Activated naive CD8-positive, alpha-beta T cell treated with anti-CD3 and anti-CD28 coated beads for 36 hours (primary cell): ENCODE measurements around the gene FASN. TPM values are rescaled to one million over a fixed set of nuclear protein-coding genes. Genes with fewer than 3 reads are reported as not detected.

Source experiments
- DNase-seq: peaks from one replicate; pipeline ENCODE4 v3.0.0; 2021
- H3K27ac Mint-ChIP-seq: one replicate; pipeline ENCODE4 v1.8.0; 2022; ENCODE audit warnings: mild to moderate bottlenecking, moderate library complexity, mixed read lengths
- H3K27me3 Mint-ChIP-seq: one replicate; pipeline ENCODE4 v1.8.0; 2022; ENCODE audit warnings: mild to moderate bottlenecking, mixed read lengths
- H3K36me3 Mint-ChIP-seq: one replicate; pipeline ENCODE4 v1.8.0; 2021; ENCODE audit warnings: mild to moderate bottlenecking, mixed read lengths
- H3K4me1 Mint-ChIP-seq: one replicate; pipeline ENCODE4 v1.8.0; 2021; ENCODE audit warnings: mixed read lengths
- H3K4me3 Mint-ChIP-seq: one replicate; pipeline ENCODE4 v1.8.0; 2022; ENCODE audit warnings: mild to moderate bottlenecking, moderate library complexity, mixed read lengths
- H3K9me3 Mint-ChIP-seq: one replicate; pipeline ENCODE4 v1.8.0; 2022; ENCODE audit warnings: mixed read lengths
- total RNA-seq, 2 experiments: library from RNA; stranded (reverse); gene quantifications; one replicate each; pipeline ENCODE4 v1.2.3, GENCODE V29; 2021

FASN gene
- total RNA-seq, 2 experiments from 2014 or later, result 282 to 287 TPM

DNA sequence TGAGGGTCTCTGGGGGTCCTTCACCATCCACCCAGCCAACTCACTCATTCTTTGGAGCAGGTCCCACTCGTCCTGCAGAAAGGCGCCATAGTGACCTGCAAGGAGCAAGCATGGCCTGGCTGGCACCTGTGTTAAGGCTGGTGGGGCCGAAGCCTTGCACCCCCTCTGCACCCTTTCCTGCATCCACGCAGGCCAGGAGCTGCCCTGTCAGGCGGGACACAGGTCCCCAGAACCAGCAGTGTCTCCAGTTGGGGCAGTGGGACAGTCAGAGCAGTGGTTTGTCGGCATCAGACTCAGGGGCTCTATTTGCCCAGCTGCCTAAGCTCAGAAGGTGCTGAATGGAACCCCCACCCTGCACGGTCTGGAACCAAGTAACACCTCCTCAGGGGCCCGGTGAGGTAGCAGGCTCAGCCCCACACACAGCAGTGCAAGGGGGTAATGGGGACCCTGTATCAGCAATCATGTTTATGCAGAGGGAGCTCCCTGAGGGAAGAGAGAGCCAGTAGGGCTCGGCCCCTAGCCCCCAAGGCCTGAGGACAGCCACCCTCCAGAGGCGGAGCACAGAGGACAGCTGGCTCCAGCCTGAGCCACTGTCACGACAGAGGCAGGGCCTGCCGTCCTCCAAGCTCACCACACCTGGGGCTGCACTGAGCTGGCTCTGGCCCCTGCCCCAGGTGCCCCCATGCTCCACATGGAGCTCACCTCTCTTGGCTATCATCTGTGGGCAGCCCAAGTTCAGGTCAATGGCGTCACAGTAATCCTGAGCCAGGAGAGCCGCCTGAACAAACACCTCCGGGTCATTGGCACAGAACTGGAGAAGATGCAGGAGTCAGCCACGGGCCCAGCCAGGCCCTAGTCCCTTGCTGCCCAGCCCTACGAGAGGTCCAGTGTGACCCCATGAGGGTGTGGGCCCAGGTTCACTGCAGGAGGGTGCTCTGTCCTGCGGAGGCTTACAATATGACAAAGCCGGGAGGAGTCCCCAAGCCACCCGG lies 34.3 kb downstream of the FASN start:
- Mint-ChIP-seq H3K27me3 (no peaks in the 10 kb centered on the region), H3K4me1 (peaks cover 8% of the 10 kb centered on the region), H3K27ac (peak overlapping the region; percentile 25), H3K4me3 (peak overlapping the region; percentile 76), H3K36me3 (peaks cover 4% of the 10 kb centered on the region), H3K9me3 (no peaks in the 10 kb centered on the region)
- no peak for DNase-seq

DNA sequence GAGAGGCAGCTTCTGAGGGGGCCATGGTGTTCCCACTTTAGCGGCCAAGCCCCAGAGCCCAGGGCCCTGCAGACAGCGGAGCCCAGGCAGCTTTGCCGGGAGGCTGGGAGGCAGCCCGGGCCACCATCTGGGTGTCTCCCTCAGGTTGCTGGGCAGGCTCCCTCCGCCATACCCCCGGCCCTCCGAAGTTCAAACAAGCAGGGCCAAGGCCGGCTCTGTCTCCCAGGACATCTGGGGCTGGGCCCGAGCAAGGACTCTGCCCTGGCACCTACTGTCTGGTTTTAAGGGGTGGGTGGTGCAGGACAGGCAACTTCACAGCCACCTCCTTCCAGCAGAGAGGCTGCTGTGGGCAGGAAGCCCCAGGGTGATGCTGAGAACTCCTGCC lies 35.1 kb downstream of the FASN start:
- peaks cover 4% of the 10 kb centered on the region for H3K36me3 Mint-ChIP-seq
- no peak overlapping the region for H3K27ac Mint-ChIP-seq
- no peak for DNase-seq
- no peaks in the 10 kb centered on the region for H3K9me3 Mint-ChIP-seq
- peaks cover 8% of the 10 kb centered on the region for H3K4me1 Mint-ChIP-seq
- no peak overlapping the region for H3K4me3 Mint-ChIP-seq
- no peaks in the 10 kb centered on the region for H3K27me3 Mint-ChIP-seq

DNA sequence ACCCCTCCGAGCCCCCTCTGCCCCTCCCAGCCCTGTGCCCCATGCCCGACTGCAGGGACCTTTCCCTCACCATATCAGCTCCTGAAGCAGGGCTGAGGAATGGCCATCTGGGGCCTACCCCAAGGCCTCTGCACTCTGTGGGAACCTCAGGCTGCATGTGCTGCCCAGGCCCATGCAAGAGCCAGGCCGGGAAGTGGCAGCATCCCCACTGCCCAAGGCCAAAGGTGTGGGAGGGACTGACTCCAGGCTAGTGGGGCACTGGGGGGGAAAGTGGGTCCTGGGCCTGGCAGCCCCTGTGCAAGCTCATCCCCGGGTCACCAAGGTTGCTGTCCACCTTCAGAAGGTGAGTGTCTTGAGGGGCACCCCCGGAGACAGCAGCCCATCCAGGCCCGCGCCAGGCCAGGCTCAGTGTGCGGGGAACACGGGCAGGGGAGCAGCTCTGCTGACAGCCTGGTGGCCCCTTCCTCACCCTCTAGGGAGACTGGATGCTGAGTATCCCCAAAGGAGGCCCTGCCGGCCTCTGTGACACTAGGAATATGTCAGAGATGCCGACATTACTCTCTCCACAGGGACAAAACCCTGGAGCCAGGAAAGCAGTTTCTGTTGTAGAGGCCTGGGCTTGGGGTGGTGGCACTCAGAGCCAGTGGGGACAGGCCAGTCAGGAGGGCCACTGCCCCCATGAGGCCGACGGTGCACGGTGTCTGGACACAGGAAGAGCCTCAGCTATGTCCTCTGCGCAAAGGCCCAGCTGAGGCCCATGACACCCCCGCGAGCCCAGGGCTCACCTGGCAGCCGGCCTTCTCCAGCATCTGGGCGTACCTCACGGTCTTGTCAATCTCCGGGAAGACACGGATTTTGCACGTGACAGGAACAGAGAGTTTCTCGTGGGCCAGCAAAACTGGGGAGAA lies 35.7 kb downstream of the FASN start:
- no peak overlapping the region for H3K27ac Mint-ChIP-seq
- DNase-seq, result no peak
- no peaks in the 10 kb centered on the region for H3K9me3 Mint-ChIP-seq
- H3K4me3 Mint-ChIP-seq, result no peak overlapping the region
- no peaks in the 10 kb centered on the region for H3K27me3 Mint-ChIP-seq
- peaks cover 8% of the 10 kb centered on the region for H3K4me1 Mint-ChIP-seq
- peaks cover 4% of the 10 kb centered on the region for H3K36me3 Mint-ChIP-seq

DNA sequence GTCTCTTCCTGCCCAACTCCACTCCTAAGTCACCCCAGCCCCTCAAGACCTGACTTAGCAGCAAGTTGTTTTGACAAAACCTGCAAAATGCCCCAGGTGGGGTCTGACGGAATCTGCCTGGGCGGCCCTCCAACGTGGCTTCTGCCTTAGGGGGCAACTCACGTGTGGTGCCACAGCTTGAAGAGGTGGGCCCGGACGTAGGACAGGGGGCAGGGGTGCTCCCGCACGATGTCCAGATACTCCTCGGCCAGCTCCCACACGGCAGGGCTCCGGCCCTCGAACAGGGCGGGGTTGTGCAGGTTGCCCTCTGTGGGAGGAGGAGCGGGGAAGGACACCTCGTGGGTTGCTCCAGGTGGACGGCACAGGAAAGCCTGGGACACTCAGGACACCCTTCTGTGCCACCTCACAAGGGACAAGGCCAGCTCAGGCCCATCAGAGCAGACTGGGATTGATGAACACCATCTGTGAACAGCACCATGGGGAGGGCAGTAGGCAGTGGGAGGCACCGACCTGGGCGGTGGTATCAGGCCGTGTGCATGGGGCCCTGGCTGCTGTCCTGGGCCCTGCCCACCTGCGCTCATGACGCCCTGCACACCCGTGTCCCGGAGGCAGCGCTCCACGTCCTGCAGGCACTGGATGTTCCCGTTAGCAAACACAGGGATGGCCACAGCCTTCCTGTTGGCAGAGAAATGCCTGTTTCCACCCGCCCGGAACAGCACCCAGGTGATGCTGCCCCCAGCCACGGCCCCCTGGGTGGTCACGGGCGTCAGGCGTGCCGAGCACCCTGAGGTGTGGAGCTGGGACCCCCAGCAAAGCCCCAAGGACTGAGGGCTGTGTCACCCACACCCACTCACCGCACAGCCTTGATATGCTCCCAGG lies 36.8 kb downstream of the FASN start:
- no peaks in the 10 kb centered on the region for H3K9me3 Mint-ChIP-seq
- peaks cover 4% of the 10 kb centered on the region for H3K36me3 Mint-ChIP-seq
- H3K27me3 Mint-ChIP-seq, result no peaks in the 10 kb centered on the region
- no peak overlapping the region for H3K27ac Mint-ChIP-seq
- H3K4me1 Mint-ChIP-seq, result peaks cover 5% of the 10 kb centered on the region
- DNase-seq, result no peak
- no peak overlapping the region for H3K4me3 Mint-ChIP-seq

DNA sequence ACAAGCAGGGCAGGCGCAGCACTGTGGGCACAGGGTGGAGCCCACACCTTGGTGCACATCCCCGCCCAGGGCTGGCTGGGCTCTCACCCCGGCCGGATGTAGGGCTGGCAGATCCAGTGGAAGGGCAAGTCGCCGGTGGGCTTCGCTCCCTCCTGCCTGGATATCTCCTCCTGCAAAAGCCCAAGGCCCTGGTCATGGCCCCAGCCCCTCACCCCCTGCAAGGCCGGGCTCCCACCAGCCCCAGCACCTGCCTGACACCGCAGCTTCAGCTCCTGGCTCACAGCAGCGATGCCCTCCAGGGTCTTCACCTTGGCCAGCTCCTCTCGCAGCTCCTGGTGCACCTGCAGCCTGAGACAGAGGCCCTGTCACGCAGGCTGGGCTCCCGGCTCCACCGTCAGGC lies 37.4 kb downstream of the FASN start:
- no peak overlapping the region for H3K27ac Mint-ChIP-seq
- H3K4me1 Mint-ChIP-seq, result peaks cover 5% of the 10 kb centered on the region
- no peaks in the 10 kb centered on the region for H3K9me3 Mint-ChIP-seq
- no peak overlapping the region for H3K4me3 Mint-ChIP-seq
- no peaks in the 10 kb centered on the region for H3K27me3 Mint-ChIP-seq
- no peak for DNase-seq
- peaks cover 3% of the 10 kb centered on the region for H3K36me3 Mint-ChIP-seq

GRCh38 chr17:82060001-82060380 lies 38.0 kb downstream of the FASN start:
- no peaks in the 10 kb centered on the region for H3K9me3 Mint-ChIP-seq

GRCh38 chr17:82059272-82060000 lies 38.6 kb downstream of the FASN start:
- DNase-seq, result no peak
- peaks cover 3% of the 10 kb centered on the region for H3K36me3 Mint-ChIP-seq
- H3K4me3 Mint-ChIP-seq, result no peak overlapping the region
- H3K9me3 Mint-ChIP-seq, result no peaks in the 10 kb centered on the region
- no peak overlapping the region for H3K27ac Mint-ChIP-seq
- no peaks in the 10 kb centered on the region for H3K27me3 Mint-ChIP-seq
- peaks cover 7% of the 10 kb centered on the region for H3K4me1 Mint-ChIP-seq

More at GRCh38 chr17:82060001-82060380, 38.0 kb downstream of the FASN start:
- Mint-ChIP-seq H3K4me1 (peaks cover 6% of the 10 kb centered on the region), H3K27me3 (no peaks in the 10 kb centered on the region), H3K27ac (no peak overlapping the region), H3K36me3 (peaks cover 3% of the 10 kb centered on the region), H3K4me3 (no peak overlapping the region)
- DNase-seq, result no peak

DNA sequence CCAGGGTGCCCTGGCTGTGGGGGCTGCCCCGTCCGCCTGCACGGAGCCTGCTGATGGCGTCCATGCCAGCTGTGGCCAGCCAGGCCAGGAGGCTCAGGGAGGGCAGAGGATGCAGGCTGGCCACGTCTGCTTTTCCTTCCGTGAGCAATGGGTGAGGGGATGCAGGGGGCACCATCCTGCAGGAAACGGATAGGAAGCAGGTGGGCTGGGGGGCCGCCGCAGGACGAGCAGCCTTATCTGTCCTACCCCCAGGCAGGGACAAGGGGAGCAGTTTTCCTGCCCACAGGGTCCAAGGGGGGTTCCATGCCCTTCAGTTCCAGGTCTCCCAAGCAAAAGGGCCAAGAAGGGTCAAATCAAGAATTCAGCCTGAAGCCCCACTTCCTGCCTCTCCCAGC lies 39.2 kb downstream of the FASN start:
- Mint-ChIP-seq H3K27ac (no peak overlapping the region), H3K4me3 (no peak overlapping the region), H3K36me3 (peaks cover 3% of the 10 kb centered on the region), H3K9me3 (no peaks in the 10 kb centered on the region), H3K27me3 (no peaks in the 10 kb centered on the region), H3K4me1 (peaks cover 3% of the 10 kb centered on the region)
- no peak for DNase-seq

- H3K4me3 Mint-ChIP-seq, result no peak overlapping the region
- DNase-seq, result no peak
- peak overlapping the region; percentile 46 for H3K27ac Mint-ChIP-seq
- no peaks in the 10 kb centered on the region for H3K27me3 Mint-ChIP-seq
- H3K36me3 Mint-ChIP-seq, result peaks cover 3% of the 10 kb centered on the region
- H3K4me1 Mint-ChIP-seq, result peaks cover 4% of the 10 kb centered on the region
- no peaks in the 10 kb centered on the region for H3K9me3 Mint-ChIP-seq
Measured at GRCh38 chr17:82058230-82058854, 39.7 kb downstream of the FASN start.

GRCh38 chr17:82056729-82057621 lies 41.1 kb downstream of the FASN start:
- Mint-ChIP-seq H3K27ac (no peak overlapping the region), H3K4me3 (no peak overlapping the region), H3K36me3 (peaks cover 3% of the 10 kb centered on the region), H3K9me3 (no peaks in the 10 kb centered on the region), H3K4me1 (peaks cover 11% of the 10 kb centered on the region), H3K27me3 (no peaks in the 10 kb centered on the region)
- DNase-seq, result no peak

- Mint-ChIP-seq H3K27ac (no peak overlapping the region), H3K36me3 (peaks cover 3% of the 10 kb centered on the region), H3K4me3 (no peak overlapping the region), H3K9me3 (no peaks in the 10 kb centered on the region), H3K27me3 (no peaks in the 10 kb centered on the region), H3K4me1 (peaks cover 11% of the 10 kb centered on the region)
- DNase-seq, result no peak
Measured at GRCh38 chr17:82055965-82056728, 41.9 kb downstream of the FASN start.
